Fibroblast of peridontal ligament (primary cell): ENCODE measurements around the gene STT3B.

Source experiments
- DNase-seq: peaks from one replicate; pipeline ENCODE4 v3.0.0-alpha.2; 2010; ENCODE audit errors: extremely low read depth

Gene STT3B

GRCh38 chr3:31648286-31648968 is 115.7 kb downstream of the STT3B start:
- DNase-seq: no peak

GRCh38 chr3:31652296-31652695 is 119.6 kb downstream of the STT3B start:
- no peak for DNase-seq

- no peak for DNase-seq
Observed at GRCh38 chr3:31653464-31653863, 120.7 kb downstream of the STT3B start.

- DNase-seq: no peak
Observed at GRCh38 chr3:31654998-31655397, 122.3 kb downstream of the STT3B start.

- DNase-seq: peak; percentile 30
Observed at GRCh38 chr3:31659246-31659645, 126.5 kb downstream of the STT3B start.

- DNase-seq: no peak
Observed at GRCh38 chr3:31661286-31661685, 128.6 kb downstream of the STT3B start.

GRCh38 chr3:31661993-31662670 is 129.4 kb downstream of the STT3B start:
- DNase-seq: no peak

GRCh38 chr3:31664031-31664430 is 131.3 kb downstream of the STT3B start:
- DNase-seq: no peak

- no peak for DNase-seq
Observed at GRCh38 chr3:31667582-31667981, 134.9 kb downstream of the STT3B start.

- no peak for DNase-seq
Observed at GRCh38 chr3:31668242-31668641, 135.5 kb downstream of the STT3B start.

- no peak for DNase-seq
Observed at GRCh38 chr3:31670136-31670535, 137.4 kb downstream of the STT3B start.

GRCh38 chr3:31670722-31671121 is 138.0 kb downstream of the STT3B start:
- no peak for DNase-seq

GRCh38 chr3:31671451-31671850 is 138.7 kb downstream of the STT3B start:
- DNase-seq: no peak

GRCh38 chr3:31671976-31672375 is 139.3 kb downstream of the STT3B start:
- DNase-seq: no peak

- no peak for DNase-seq
Observed at GRCh38 chr3:31673950-31674349, 141.2 kb downstream of the STT3B start.

GRCh38 chr3:31676556-31676955 is 143.8 kb downstream of the STT3B start:
- DNase-seq: no peak

GRCh38 chr3:31680072-31680870 is 147.5 kb downstream of the STT3B start:
- no peak for DNase-seq
